GM12878 (cell line): Measurements from ENCODE around the gene GGNBP2.
A peak's percentile ranks its signal among the peaks of the same experiment; 100 is the strongest.

Experiments
- CHD4 ChIP-seq: fragments of 200-600 bp; sonication (generic); IDR thresholded peaks from 2 replicates; pipeline ENCODE4 v1.6.1; 2016; ENCODE audit warnings: mild to moderate bottlenecking
- CREB1 ChIP-seq: IDR thresholded peaks from 2 replicates; pipeline ENCODE4 v1.6.1; 2012; ENCODE audit warnings: low read depth, mild to moderate bottlenecking, inconsistent platforms
- ETV6 ChIP-seq, 2 experiments: fragments of 450-650 bp in 1 of 2; IDR thresholded peaks in 1 of 2; conservative IDR thresholded peaks in 1 of 2; 2 replicates each; pipeline ENCODE4 v1.6.1; 2014; ENCODE audit warnings: antibody characterized with exemption in 1 of 2, borderline replicate concordance in 1 of 2, low read depth in 1 of 2, mild to moderate bottlenecking in 1 of 2, moderate library complexity in 1 of 2
- HDGF ChIP-seq: fragments of 450-650 bp; IDR thresholded peaks from 2 replicates; pipeline ENCODE4 v1.6.1; 2016; ENCODE audit warnings: antibody characterized with exemption
- TF ChIP-seq, protein P1 (sequence below), 3 experiments: IDR thresholded peaks in 2 of 3; conservative IDR thresholded peaks in 1 of 3; 2 replicates each; pipeline ENCODE4 v1.5.1; 2011; ENCODE audit warnings: low read depth in 3 of 3, low read length in 3 of 3, mild to moderate bottlenecking in 3 of 3, control low read depth in 2 of 3, moderate library complexity in 2 of 3, inconsistent platforms in 1 of 3, mixed read lengths in 1 of 3; ENCODE audit not compliant: control insufficient read depth in 2 of 3, insufficient read depth in 1 of 3; ENCODE audit errors: extremely low read depth in 1 of 3

DNA sequence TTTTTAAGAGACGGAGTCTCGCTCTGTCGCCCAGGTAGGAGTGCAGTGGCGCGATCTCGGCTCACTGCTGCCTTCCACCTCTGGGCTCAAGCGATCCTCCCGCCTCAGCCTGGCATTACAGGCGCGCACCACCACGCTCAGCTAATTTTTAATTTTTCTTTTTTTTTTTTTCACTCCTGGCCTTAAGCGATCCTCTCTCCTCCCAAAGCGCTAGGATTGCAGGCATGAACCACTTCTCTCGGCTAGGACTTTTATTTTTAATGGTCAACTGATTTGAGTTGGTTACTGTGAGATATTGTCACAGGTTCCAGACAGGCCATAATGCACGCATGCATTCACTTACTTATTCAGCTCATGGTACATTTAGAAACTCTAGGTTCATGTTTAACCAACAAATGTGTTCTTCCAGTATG is 9.0 kb upstream of the GGNBP2 start:
- TF ChIP-seq ETV6 (conservative IDR thresholded peaks at IDR 0.05 in 1 of 2, IDR thresholded peaks at IDR 0.05 in 1 of 2; ENCODE audit: borderline replicate concordance in 1 of 2, low read depth in 1 of 2) (0 out of 4 replicates have a peak, but pooled peaks of 1 of the 2 experiments have one; percentile 0), HDGF (no peak), CREB1 (no peak), CHD4 (no peak)
- TF ChIP-seq, protein P1, sequence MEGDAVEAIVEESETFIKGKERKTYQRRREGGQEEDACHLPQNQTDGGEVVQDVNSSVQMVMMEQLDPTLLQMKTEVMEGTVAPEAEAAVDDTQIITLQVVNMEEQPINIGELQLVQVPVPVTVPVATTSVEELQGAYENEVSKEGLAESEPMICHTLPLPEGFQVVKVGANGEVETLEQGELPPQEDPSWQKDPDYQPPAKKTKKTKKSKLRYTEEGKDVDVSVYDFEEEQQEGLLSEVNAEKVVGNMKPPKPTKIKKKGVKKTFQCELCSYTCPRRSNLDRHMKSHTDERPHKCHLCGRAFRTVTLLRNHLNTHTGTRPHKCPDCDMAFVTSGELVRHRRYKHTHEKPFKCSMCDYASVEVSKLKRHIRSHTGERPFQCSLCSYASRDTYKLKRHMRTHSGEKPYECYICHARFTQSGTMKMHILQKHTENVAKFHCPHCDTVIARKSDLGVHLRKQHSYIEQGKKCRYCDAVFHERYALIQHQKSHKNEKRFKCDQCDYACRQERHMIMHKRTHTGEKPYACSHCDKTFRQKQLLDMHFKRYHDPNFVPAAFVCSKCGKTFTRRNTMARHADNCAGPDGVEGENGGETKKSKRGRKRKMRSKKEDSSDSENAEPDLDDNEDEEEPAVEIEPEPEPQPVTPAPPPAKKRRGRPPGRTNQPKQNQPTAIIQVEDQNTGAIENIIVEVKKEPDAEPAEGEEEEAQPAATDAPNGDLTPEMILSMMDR (IDR thresholded peaks at IDR 0.05 in 2 of 3, conservative IDR thresholded peaks at IDR 0.05 in 1 of 3; ENCODE audit: control insufficient read depth in 2 of 3, extremely low read depth in 1 of 3, insufficient read depth in 1 of 3, low read depth in 3 of 3, low read length in 3 of 3): 0 out of 6 replicates have a peak, but pooled peaks of 1 of the 3 experiments have one; percentile 6
